Uterus (tissue), 4 donors: ENCODE measurements around the gene TRPM1. TPM values are rescaled to one million over a fixed set of nuclear protein-coding genes. Genes with fewer than 3 reads are reported as not detected.

Experiments
- DNase-seq, 2 donors: peaks; one replicate each; pipeline ENCODE4 v3.0.0-alpha.2; 2019 to 2020
- H3K27ac ChIP-seq, 2 donors: fragments of 200-600 bp; sonication (generic); 1 replicate in 1 of 2; 2 replicates in 1 of 2; pipeline ENCODE4 v1.5.1; 2016 to 2018
- H3K27me3 ChIP-seq, 2 donors: fragments of 200-600 bp; sonication (generic); one replicate each; pipeline ENCODE4 v1.5.1; 2018 to 2019; ENCODE audit warnings: control low read depth in 1 of 2
- H3K36me3 ChIP-seq, 2 donors: fragments of 200-600 bp; sonication (generic); one replicate each; pipeline ENCODE4 v1.5.1; 2019; ENCODE audit warnings: control low read depth in 1 of 2
- H3K4me1 ChIP-seq, 2 donors: fragments of 200-600 bp; sonication (generic); one replicate each; pipeline ENCODE4 v1.5.1; 2018 to 2019; ENCODE audit warnings: control low read depth in 1 of 2
- H3K4me3 ChIP-seq, 2 donors: fragments of 200-600 bp; sonication (generic); 1 replicate in 1 of 2; 2 replicates in 1 of 2; pipeline ENCODE4 v1.5.1; 2018 to 2019; ENCODE audit warnings: mild to moderate bottlenecking in 1 of 2
- H3K9me3 ChIP-seq, 2 donors: fragments of 200-600 bp; sonication (generic); one replicate each; pipeline ENCODE4 v1.5.1; 2019; ENCODE audit warnings: control low read depth in 1 of 2
- CTCF ChIP-seq, 4 experiments: fragments of 200-600 bp in 2 of 4; fragments of 450-650 bp in 2 of 4; sonication (generic) in 2 of 4; IDR thresholded peaks; one replicate each; pipeline ENCODE4 v1.5.1; 2016 to 2019; ENCODE audit warnings: antibody characterized with exemption in 4 of 4, mild to moderate bottlenecking in 2 of 4, moderate library complexity in 1 of 4
- POLR2A ChIP-seq, 2 donors: fragments of 450-650 bp; IDR thresholded peaks; one replicate each; pipeline ENCODE4 v1.6.1; 2016; ENCODE audit warnings: antibody characterized with exemption in 2 of 2, mild to moderate bottlenecking in 1 of 2, moderate library complexity in 1 of 2
- intact Hi-C: fragments of 100-400 bp; cut with DNase I; formaldehyde crosslinking; loops from one replicate; pipeline ENCODE4 v1.15.1; 2023; ENCODE audit warnings: low total_unique reads
- total RNA-seq, 4 donors: library from RNA; depleted of rRNA in 3 of 4; stranded (reverse); fragments of >200 nt in 3 of 4; gene quantifications; one replicate each; pipeline versions ENCODE4 v1.1.0 to v1.2.4, GENCODE V29; 2014 to 2023
- donor health status: DM: yes; HTN: yes; CAD: no.

Gene TRPM1
- total RNA-seq, 4 donors from 2014 or later, result not detected

GRCh38 chr15:31012455-31012854 lies 89.1 kb downstream of the TRPM1 start:
- Histone ChIP-seq H3K27me3 (no peaks in the 10 kb centered on the region), H3K4me1 (no peaks in the 10 kb centered on the region), H3K27ac (no peak overlapping the region), H3K36me3 (no peaks in the 10 kb centered on the region), H3K9me3 (peaks cover 0 to 3% of the 10 kb centered on the region in 2 donors), H3K4me3 (no peak overlapping the region)
- intact Hi-C loops, result no loop called here
- no peak for DNase-seq
- TF ChIP-seq POLR2A (IDR thresholded peaks at IDR 0.05), result no peak
- TF ChIP-seq CTCF (IDR thresholded peaks at IDR 0.05), result no peak

GRCh38 chr15:31010036-31010435 lies 91.5 kb downstream of the TRPM1 start:
- no peak for DNase-seq
- Histone ChIP-seq H3K27ac (no peak overlapping the region), H3K36me3 (no peaks in the 10 kb centered on the region), H3K9me3 (peaks cover 0 to 3% of the 10 kb centered on the region in 2 donors), H3K27me3 (no peaks in the 10 kb centered on the region), H3K4me3 (no peak overlapping the region), H3K4me1 (no peaks in the 10 kb centered on the region)
- TF ChIP-seq CTCF (IDR thresholded peaks at IDR 0.05) (no peak), POLR2A (IDR thresholded peaks at IDR 0.05) (no peak)
- intact Hi-C loops, result no loop called here

GRCh38 chr15:31005660-31006059 lies 95.9 kb downstream of the TRPM1 start:
- no peaks in the 10 kb centered on the region for H3K36me3 ChIP-seq
- no peaks in the 10 kb centered on the region for H3K4me1 ChIP-seq
- no peak for DNase-seq
- intact Hi-C loops, result no loop called here
- no peak overlapping the region for H3K27ac ChIP-seq
- H3K27me3 ChIP-seq, result no peaks in the 10 kb centered on the region
- TF ChIP-seq POLR2A (IDR thresholded peaks at IDR 0.05) (no peak), CTCF (IDR thresholded peaks at IDR 0.05) (no peak)
- no peaks in the 10 kb centered on the region for H3K9me3 ChIP-seq
- H3K4me3 ChIP-seq, result no peak overlapping the region

GRCh38 chr15:31004220-31004733 lies 97.2 kb downstream of the TRPM1 start:
- Histone ChIP-seq H3K4me3 (no peak overlapping the region), H3K27me3 (no peaks in the 10 kb centered on the region), H3K9me3 (no peaks in the 10 kb centered on the region), H3K27ac (no peak overlapping the region), H3K4me1 (no peaks in the 10 kb centered on the region), H3K36me3 (no peaks in the 10 kb centered on the region)
- TF ChIP-seq POLR2A (IDR thresholded peaks at IDR 0.05) (no peak), CTCF (IDR thresholded peaks at IDR 0.05) (no peak)
- DNase-seq, result peak in 1 of 2 donors; percentile 30
- intact Hi-C loops, result no loop called here

GRCh38 chr15:31001702-31002101 lies 99.8 kb downstream of the TRPM1 start:
- H3K9me3 ChIP-seq, result no peaks in the 10 kb centered on the region
- no peak overlapping the region for H3K4me3 ChIP-seq
- intact Hi-C loops, result no loop called here
- H3K4me1 ChIP-seq, result no peaks in the 10 kb centered on the region
- TF ChIP-seq CTCF (IDR thresholded peaks at IDR 0.05) (no peak), POLR2A (IDR thresholded peaks at IDR 0.05) (no peak)
- no peaks in the 10 kb centered on the region for H3K27me3 ChIP-seq
- no peaks in the 10 kb centered on the region for H3K36me3 ChIP-seq
- no peak overlapping the region for H3K27ac ChIP-seq
- DNase-seq, result no peak
